CD14-positive monocyte (primary cell): ENCODE results near the gene MCF2L2. TPM values are rescaled to one million over a fixed set of nuclear protein-coding genes. Genes with fewer than 3 reads are reported as not detected.

Experiments used
- DNase-seq, 3 donors: peaks; one replicate each; pipeline ENCODE4 v3.0.0-alpha.2; 2011 to 2022
- H2AFZ ChIP-seq: 2 replicates; pipeline ENCODE4 v1.6.0; 2012; ENCODE audit warnings: mild to moderate bottlenecking, low read depth, low read length, inconsistent platforms; ENCODE audit not compliant: insufficient read depth, poor library complexity, severe bottlenecking
- H3K27ac ChIP-seq, 2 donors: 1 replicate in 1 of 2; 2 replicates in 1 of 2; pipeline ENCODE4 v1.5.1; 2012 to 2013; ENCODE audit warnings: low read length in 2 of 2, control low read depth in 1 of 2, inconsistent platforms in 1 of 2, low read depth in 1 of 2, mild to moderate bottlenecking in 1 of 2
- H3K27me3 ChIP-seq, 2 donors: one replicate each; pipeline versions ENCODE4 v1.6.0 to v1.6.1; 2011 to 2013; ENCODE audit warnings: low read length in 2 of 2; ENCODE audit not compliant: control insufficient read depth in 2 of 2, insufficient read depth in 2 of 2
- H3K36me3 ChIP-seq, 2 donors: replicated peaks in 1 of 2; 1 replicate in 1 of 2; 2 replicates in 1 of 2; pipeline versions ENCODE4 v1.5.1 to v1.6.1; 2012 to 2013; ENCODE audit warnings: low read length in 2 of 2, control low read depth in 1 of 2, inconsistent platforms in 1 of 2, mild to moderate bottlenecking in 1 of 2; ENCODE audit not compliant: insufficient read depth in 2 of 2, control insufficient read depth in 1 of 2
- H3K4me1 ChIP-seq, 2 donors: 1 replicate in 1 of 2; 2 replicates in 1 of 2; pipeline versions ENCODE4 v1.5.1 to v1.6.1; 2012 to 2013; ENCODE audit warnings: low read length in 2 of 2, control low read depth in 1 of 2, inconsistent platforms in 1 of 2, mild to moderate bottlenecking in 1 of 2, moderate library complexity in 1 of 2; ENCODE audit not compliant: insufficient read depth in 2 of 2, control insufficient read depth in 1 of 2
- H3K4me2 ChIP-seq: replicated peaks from 2 replicates; pipeline ENCODE3; 2012; ENCODE audit warnings: low read length, moderate library complexity, mild to moderate bottlenecking; ENCODE audit not compliant: poor library complexity, severe bottlenecking; ENCODE audit errors: extremely low read depth
- H3K4me3 ChIP-seq, 3 experiments: fragments of 200-600 bp in 1 of 3; sonication (generic) in 1 of 3; replicated peaks in 1 of 3; 1 replicate in 2 of 3; 2 replicates in 1 of 3; pipeline ENCODE4 v1.5.1; 2011 to 2013; ENCODE audit warnings: low read length in 3 of 3, mild to moderate bottlenecking in 3 of 3, control low read depth in 2 of 3, low read depth in 2 of 3, inconsistent platforms in 1 of 3, moderate library complexity in 1 of 3
- H3K79me2 ChIP-seq: 2 replicates; pipeline ENCODE4 v1.6.0; 2012; ENCODE audit warnings: mild to moderate bottlenecking, control low read depth, inconsistent platforms, low read length, moderate library complexity; ENCODE audit not compliant: insufficient read depth
- H3K9ac ChIP-seq: 2 replicates; pipeline ENCODE4 v1.6.0; 2017; ENCODE audit warnings: low read length, mild to moderate bottlenecking; ENCODE audit not compliant: insufficient read depth, poor library complexity, severe bottlenecking
- H3K9me3 ChIP-seq, 2 donors: replicated peaks in 1 of 2; 1 replicate in 1 of 2; 2 replicates in 1 of 2; pipeline versions ENCODE4 v1.5.1 to v1.6.1; 2012 to 2013; ENCODE audit warnings: low read length in 2 of 2, control low read depth in 1 of 2; ENCODE audit not compliant: control insufficient read depth in 1 of 2, insufficient read depth in 1 of 2
- H4K20me1 ChIP-seq: 2 replicates; pipeline ENCODE4 v1.6.0; 2012; ENCODE audit warnings: mild to moderate bottlenecking, low read length, control low read depth, moderate library complexity; ENCODE audit not compliant: insufficient read depth
- H3K27ac Mint-ChIP-seq, 7 donors: one replicate each; pipeline ENCODE4 v1.8.0; 2020; ENCODE audit warnings: mild to moderate bottlenecking in 7 of 7, mixed read lengths in 7 of 7, moderate library complexity in 6 of 7, inconsistent platforms in 2 of 7
- H3K27me3 Mint-ChIP-seq, 3 donors: one replicate each; pipeline ENCODE4 v1.8.0; 2021 to 2022; ENCODE audit warnings: low read depth in 3 of 3, mild to moderate bottlenecking in 3 of 3, mixed read lengths in 3 of 3, moderate library complexity in 3 of 3, inconsistent platforms in 1 of 3
- H3K36me3 Mint-ChIP-seq, 2 donors: one replicate each; pipeline ENCODE4 v1.8.0; 2020; ENCODE audit warnings: mixed read lengths in 2 of 2, inconsistent platforms in 1 of 2, mild to moderate bottlenecking in 1 of 2
- H3K4me1 Mint-ChIP-seq: one replicate; pipeline ENCODE4 v1.8.0; 2020; ENCODE audit warnings: mild to moderate bottlenecking, mixed read lengths
- H3K4me3 Mint-ChIP-seq, 2 donors: one replicate each; pipeline ENCODE4 v1.8.0; 2020; ENCODE audit warnings: mild to moderate bottlenecking in 2 of 2, mixed read lengths in 2 of 2, moderate library complexity in 1 of 2
- H3K9me3 Mint-ChIP-seq, 7 donors: one replicate each; pipeline ENCODE4 v1.8.0; 2020 to 2022; ENCODE audit warnings: mixed read lengths in 7 of 7, mild to moderate bottlenecking in 6 of 7, moderate library complexity in 6 of 7, inconsistent platforms in 2 of 7
- CTCF ChIP-seq: fragments of 200-600 bp; IDR thresholded peaks from one replicate; pipeline ENCODE4 v1.8.0; 2022; ENCODE audit warnings: antibody characterized with exemption, mild to moderate bottlenecking
- WGBS: methylation state at CpG from one replicate; pipeline ENCODE4 v1.1.5; 2013; ENCODE audit warnings: missing lambda C conversion rate; ENCODE audit not compliant: insufficient coverage; 5-methylcytosine and 5-hydroxymethylcytosine counted together
- intact Hi-C, 2 donors: fragments of 100-400 bp; cut with micrococcal nuclease; formaldehyde crosslinking; loops; one replicate each; pipeline versions ENCODE4 v1.15.0 to v1.15.1; 2023
- polyA plus RNA-seq, 3 donors: library from polyadenylated mRNA; depleted of rRNA in 1 of 3; unstranded in 2 of 3; stranded (reverse) in 1 of 3; fragments of 300-500 nt in 2 of 3; fragments of >200 nt in 1 of 3; fragmentation: Illumina TruSeq in 2 of 3; gene quantifications; 1 replicate in 2 of 3; 2 replicates in 1 of 3; pipeline ENCODE4 v1.2.3, GENCODE V29; 2012 to 2021

Gene MCF2L2
- polyA plus RNA-seq, 3 donors: 0.01 to 0.13 TPM; not detected in 1

GRCh38 chr3:183198939-183199338 lies 229.5 kb downstream of the MCF2L2 start:
- TF ChIP-seq CTCF: no peak
- H3K27ac Mint-ChIP-seq: no peak overlapping the region
- H3K27me3 Mint-ChIP-seq: no peaks in the 10 kb centered on the region
- no peak overlapping the region for H2AFZ ChIP-seq
- H3K4me3 ChIP-seq: no peak overlapping the region
- H3K27me3 ChIP-seq: no peaks in the 10 kb centered on the region
- no peak overlapping the region for H3K4me2 ChIP-seq
- no peaks in the 10 kb centered on the region for H3K36me3 Mint-ChIP-seq
- no peak overlapping the region for H3K27ac ChIP-seq
- no peaks in the 10 kb centered on the region for H3K4me1 Mint-ChIP-seq
- peaks cover 7 to 8% of the 10 kb centered on the region in 2 donors for H3K9me3 ChIP-seq
- no peaks in the 10 kb centered on the region for H4K20me1 ChIP-seq
- H3K4me1 ChIP-seq: no peaks in the 10 kb centered on the region
- no peak for DNase-seq
- H3K9ac ChIP-seq: no peak overlapping the region
- H3K4me3 Mint-ChIP-seq: no peak overlapping the region
- H3K79me2 ChIP-seq: no peaks in the 10 kb centered on the region
- H3K36me3 ChIP-seq: no peaks in the 10 kb centered on the region
- no CpG with 5 or more reads among the region's 1 CpG for WGBS
- peaks cover 7 to 20% (median 16%) of the 10 kb centered on the region in 7 donors for H3K9me3 Mint-ChIP-seq
- intact Hi-C loops: no loop called here

DNA sequence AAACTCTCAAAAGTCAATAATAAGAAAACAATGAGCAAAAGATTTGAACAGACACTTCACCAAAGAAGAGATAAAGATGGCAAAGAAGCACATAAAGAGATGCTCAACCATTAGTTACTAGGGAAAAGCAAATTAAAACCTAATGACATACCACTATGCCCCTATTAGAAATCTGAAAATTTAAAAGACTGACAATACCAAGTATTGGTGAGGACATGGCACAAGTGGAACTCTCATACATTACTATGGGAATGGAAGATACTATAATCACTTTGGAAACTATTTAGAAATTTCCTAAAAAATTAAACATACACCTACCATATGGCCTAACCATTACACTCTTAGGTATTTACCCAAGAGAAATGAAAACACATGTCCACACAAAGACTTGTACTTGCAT lies 230.7 kb downstream of the MCF2L2 start:
- peaks cover 0 to 8% (median 4%) of the 10 kb centered on the region in 7 donors for H3K9me3 Mint-ChIP-seq
- no peak overlapping the region for H3K4me3 Mint-ChIP-seq
- H4K20me1 ChIP-seq: no peaks in the 10 kb centered on the region
- H3K4me3 ChIP-seq: no peak overlapping the region
- H3K9me3 ChIP-seq: peaks cover 0 to 4% of the 10 kb centered on the region in 2 donors
- no peak overlapping the region for H3K27ac ChIP-seq
- no peak overlapping the region for H3K27ac Mint-ChIP-seq
- H3K27me3 ChIP-seq: no peaks in the 10 kb centered on the region
- H3K9ac ChIP-seq: no peak overlapping the region
- no peaks in the 10 kb centered on the region for H3K27me3 Mint-ChIP-seq
- no peaks in the 10 kb centered on the region for H3K36me3 Mint-ChIP-seq
- H3K79me2 ChIP-seq: no peaks in the 10 kb centered on the region
- no peaks in the 10 kb centered on the region for H3K4me1 ChIP-seq
- no peak for TF ChIP-seq CTCF
- intact Hi-C loops: no loop called here
- H2AFZ ChIP-seq: no peak overlapping the region
- H3K4me2 ChIP-seq: no peak overlapping the region
- no peak for DNase-seq
- H3K36me3 ChIP-seq: no peaks in the 10 kb centered on the region
- no peaks in the 10 kb centered on the region for H3K4me1 Mint-ChIP-seq
